LNCAP (cell line): ENCODE measurements around the gene TBC1D22B.

ENCODE experiments used
- TF ChIP-seq, protein P1 (sequence below): fragments of 450-650 bp; IDR thresholded peaks from 2 replicates; pipeline ENCODE4 v1.5.1; 2017; ENCODE audit warnings: mild to moderate bottlenecking

The TBC1D22B gene

DNA sequence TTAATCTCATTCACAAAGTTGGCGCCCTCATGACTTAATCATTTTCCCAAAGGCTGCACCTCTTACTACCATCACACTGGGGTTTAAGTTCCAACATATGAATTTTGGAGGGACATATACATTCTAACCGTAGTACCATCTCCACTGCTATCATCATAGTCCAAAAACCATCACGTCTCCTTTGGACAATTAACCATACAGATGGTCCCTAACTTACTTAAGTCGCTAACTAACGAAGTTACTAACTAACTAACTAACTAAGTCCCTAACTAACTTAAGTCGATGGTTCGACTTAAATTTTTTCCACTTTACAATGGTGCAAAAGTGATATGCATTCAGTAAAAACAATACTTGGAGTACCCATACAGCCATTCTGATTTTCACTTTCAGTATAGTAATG is 24.0 kb upstream of the TBC1D22B start:
- TF ChIP-seq, protein P1, sequence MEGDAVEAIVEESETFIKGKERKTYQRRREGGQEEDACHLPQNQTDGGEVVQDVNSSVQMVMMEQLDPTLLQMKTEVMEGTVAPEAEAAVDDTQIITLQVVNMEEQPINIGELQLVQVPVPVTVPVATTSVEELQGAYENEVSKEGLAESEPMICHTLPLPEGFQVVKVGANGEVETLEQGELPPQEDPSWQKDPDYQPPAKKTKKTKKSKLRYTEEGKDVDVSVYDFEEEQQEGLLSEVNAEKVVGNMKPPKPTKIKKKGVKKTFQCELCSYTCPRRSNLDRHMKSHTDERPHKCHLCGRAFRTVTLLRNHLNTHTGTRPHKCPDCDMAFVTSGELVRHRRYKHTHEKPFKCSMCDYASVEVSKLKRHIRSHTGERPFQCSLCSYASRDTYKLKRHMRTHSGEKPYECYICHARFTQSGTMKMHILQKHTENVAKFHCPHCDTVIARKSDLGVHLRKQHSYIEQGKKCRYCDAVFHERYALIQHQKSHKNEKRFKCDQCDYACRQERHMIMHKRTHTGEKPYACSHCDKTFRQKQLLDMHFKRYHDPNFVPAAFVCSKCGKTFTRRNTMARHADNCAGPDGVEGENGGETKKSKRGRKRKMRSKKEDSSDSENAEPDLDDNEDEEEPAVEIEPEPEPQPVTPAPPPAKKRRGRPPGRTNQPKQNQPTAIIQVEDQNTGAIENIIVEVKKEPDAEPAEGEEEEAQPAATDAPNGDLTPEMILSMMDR, result no peak

DNA sequence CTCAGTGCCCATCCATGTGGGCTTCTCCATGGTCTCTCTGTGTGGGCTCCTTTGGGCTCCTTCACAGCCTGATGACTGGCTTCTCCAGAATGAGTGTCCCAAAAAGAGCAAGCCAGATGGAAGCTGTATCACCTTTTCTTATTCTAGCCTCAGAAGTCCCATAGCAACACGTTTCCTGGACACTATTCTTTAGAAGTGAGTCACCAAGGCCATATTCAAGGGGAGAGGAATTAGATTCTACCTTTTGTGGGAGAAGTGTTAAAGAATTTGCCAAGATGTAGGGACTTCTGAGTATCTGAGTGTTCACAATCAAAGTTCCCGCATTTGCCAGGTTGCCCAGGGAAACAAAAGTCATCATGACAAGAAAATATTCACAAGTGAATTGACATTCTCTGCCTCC is 20.7 kb upstream of the TBC1D22B start:
- TF ChIP-seq, protein P1, result no peak

DNA sequence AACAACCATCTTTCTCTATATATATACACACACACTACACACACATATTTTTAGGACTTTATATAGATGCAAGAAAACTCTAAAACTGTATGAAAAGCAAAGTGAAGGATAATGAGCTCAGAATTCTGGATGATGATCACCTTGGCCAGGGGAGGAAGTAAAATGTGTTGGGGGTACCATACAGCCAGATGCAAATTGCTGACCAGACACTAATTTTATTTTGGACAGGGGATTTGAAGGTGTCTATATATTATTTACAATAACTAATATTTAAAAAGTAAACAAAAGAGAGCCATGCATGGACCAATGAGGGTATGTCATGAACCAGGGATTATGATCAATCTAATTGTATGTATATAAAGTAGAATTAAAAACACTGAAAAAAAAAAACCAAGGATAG is 19.8 kb upstream of the TBC1D22B start:
- TF ChIP-seq, protein P1, result no peak

DNA sequence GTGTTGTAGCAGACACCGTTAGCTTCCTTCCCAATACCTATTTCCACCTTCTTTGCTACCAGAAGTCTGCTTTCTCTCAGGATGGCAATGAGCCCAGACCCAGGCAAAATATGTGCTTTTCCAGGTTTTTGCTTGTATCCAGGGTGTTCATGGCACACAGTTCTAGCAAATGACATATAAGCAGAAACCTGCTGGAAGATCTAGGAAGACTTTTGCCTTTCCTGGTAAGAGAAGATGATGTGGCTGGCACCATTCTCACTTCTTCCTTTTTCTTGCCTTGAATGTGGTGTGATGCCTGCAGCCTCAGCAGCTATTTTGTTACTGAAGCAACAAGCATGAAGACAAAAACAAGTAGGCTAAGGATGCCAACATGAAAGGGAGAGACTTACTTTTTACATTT is 19.2 kb upstream of the TBC1D22B start:
- TF ChIP-seq, protein P1, result no peak

DNA sequence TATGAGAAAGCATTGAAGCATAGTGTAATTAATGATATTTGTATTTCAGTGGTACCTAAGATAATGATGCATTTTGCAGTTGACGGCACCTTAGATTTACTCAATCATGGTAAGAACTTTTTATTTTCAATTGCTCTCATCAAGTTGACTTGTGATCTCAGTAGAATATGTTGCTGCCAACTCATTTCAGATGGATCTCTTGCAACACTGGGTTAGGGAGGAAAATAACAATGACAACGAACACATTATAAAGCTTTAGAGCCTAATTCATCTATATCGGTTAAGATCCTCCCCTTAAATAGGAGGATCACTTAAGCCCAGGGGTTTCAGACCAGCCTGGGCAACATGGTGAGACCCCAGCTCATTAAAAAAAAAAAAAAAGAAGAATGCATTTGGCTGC is 18.0 kb upstream of the TBC1D22B start:
- TF ChIP-seq, protein P1, result no peak

DNA sequence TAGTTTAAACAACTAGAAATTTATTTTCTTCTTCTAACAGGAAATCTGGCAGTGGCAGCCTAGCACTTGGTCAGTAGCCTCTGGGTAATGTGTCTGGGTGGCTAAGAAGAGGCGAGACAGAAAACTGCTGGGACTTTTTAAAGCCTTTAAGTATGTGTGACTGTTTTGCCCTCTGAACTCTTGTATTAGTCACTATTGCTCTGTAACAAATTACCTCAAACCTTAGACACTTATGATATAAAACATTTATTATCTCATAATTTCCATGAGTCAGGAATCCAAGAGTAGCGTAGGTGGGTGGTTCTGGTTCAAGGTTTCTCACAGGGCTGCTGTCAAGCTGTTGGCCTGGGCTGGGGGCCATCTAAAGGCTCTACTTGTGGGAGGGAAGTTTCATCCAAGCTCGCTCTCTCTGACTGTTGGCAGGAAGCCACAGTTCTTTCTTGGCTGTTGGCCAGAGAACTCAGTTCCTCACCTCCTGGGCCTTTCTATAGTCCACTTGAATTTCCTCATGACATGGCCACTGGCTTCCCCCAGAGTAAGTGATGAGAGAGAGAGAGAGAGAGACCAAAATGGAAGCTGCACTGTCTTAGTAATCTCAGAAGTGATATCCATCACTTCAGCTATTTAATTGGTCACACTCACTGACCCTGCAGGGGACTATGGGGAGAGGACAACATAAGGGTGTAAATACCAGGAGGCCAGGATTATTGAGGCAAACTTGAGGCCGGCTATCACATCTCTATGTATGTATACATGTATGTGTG is 17.4 kb upstream of the TBC1D22B start:
- TF ChIP-seq, protein P1, result no peak

DNA sequence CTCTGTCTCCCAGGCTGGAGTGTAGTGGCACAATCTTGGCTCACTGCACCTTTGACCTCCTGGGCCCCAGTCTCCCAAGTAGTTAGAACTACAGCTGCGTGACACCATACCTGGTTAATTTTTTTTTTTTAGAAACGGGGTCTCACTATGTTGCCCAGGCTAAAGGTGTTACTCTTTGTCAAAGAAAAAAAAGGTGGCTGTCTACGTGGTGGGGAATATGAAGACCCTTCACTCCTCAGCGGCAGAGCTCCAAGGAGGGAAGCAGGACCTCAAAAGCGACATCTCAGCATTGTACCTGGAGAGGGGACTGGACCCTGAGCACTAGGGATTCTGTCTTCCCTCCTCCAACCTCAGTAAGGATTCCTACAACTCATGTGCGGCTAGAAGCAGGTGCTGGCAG is 16.4 kb upstream of the TBC1D22B start:
- TF ChIP-seq, protein P1, result no peak
